Retinal pigment epithelial cell (primary cell): Measurements from ENCODE around the gene P2RX5.

Experiments
- DNase-seq: peaks from one replicate; pipeline ENCODE4 v3.0.0-alpha.2; 2010; ENCODE audit warnings: low read depth
- H3K4me3 ChIP-seq: 2 replicates; pipeline ENCODE4 v1.5.1; 2011; ENCODE audit warnings: mild to moderate bottlenecking, low read length, control low read depth, moderate library complexity
- TF ChIP-seq, protein P1 (sequence below): conservative IDR thresholded peaks from 2 replicates; pipeline ENCODE4 v1.5.1; 2011; ENCODE audit warnings: low read depth, low read length, control low read depth, inconsistent platforms

P2RX5 gene

DNA sequence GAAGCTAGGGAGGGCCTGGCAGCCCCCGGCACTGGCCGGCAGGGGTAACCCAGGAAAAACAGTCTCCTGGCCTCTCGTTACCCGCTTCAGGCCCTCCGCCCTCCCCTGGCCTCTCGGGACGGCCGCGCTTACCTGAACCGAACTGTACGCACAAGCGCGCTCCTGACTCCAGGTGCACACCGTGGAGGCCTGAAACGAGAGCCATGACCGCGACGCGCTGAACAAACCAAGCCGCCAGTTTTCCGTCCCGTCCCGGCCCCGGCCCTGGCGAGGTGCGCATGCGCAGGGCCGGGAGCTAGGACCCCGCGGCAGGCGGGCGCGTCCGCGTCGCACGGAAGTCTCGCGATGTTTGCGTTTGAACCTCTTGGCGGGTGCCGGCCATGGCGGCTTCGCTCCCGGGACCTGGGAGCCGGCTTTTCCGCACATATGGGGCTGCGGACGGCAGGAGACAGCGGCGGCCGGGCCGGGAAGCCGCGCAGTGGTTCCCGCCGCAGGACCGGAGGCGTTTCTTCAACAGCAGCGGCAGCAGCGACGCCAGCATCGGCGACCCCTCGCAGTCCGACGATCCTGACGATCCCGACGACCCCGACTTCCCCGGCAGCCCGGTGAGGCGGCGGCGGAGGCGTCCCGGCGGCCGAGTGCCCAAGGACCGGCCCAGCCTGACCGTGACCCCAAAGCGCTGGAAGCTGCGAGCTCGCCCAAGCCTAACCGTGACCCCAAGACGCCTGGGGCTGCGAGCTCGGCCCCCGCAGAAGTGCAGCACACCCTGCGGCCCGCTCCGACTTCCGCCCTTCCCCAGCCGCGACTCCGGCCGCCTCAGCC lies 27.8 kb upstream of the P2RX5 start, which contains the start of gene HASPIN:
TSS of gene HASPIN (plus strand) at position 348 of the 822 bp plus-strand sequence. CDS start at position 381, 33 bp downstream.
- peak within 1 kb of the TSS; percentile 88 for H3K4me3 ChIP-seq

DNA sequence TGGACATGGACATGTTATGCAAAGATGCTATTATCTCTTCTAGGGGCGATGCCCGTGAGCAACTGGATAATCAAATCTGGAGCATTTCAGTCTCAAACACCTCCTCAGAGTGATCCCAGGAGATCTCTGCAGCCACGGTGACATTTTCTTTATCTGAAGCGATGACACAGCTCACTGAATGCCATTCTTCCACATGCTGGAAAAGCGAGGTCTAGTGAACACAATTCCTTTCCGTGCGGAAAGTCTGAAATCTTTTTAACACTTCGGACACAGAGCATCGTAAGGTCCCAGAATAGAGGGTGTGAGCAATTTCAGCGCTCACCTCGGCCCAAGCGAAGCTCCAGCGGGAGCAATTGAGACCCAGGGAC lies 27.2 kb upstream of the P2RX5 start:
- peak overlapping the region; percentile 88 for H3K4me3 ChIP-seq
- TF ChIP-seq, protein P1, sequence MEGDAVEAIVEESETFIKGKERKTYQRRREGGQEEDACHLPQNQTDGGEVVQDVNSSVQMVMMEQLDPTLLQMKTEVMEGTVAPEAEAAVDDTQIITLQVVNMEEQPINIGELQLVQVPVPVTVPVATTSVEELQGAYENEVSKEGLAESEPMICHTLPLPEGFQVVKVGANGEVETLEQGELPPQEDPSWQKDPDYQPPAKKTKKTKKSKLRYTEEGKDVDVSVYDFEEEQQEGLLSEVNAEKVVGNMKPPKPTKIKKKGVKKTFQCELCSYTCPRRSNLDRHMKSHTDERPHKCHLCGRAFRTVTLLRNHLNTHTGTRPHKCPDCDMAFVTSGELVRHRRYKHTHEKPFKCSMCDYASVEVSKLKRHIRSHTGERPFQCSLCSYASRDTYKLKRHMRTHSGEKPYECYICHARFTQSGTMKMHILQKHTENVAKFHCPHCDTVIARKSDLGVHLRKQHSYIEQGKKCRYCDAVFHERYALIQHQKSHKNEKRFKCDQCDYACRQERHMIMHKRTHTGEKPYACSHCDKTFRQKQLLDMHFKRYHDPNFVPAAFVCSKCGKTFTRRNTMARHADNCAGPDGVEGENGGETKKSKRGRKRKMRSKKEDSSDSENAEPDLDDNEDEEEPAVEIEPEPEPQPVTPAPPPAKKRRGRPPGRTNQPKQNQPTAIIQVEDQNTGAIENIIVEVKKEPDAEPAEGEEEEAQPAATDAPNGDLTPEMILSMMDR: no peak
- no peak for DNase-seq

More for the DNA sequence above, 27.8 kb upstream of the P2RX5 start, which contains the start of gene HASPIN:
- TF ChIP-seq, protein P1: peak; percentile 16
- peak; percentile 45 for DNase-seq

DNA sequence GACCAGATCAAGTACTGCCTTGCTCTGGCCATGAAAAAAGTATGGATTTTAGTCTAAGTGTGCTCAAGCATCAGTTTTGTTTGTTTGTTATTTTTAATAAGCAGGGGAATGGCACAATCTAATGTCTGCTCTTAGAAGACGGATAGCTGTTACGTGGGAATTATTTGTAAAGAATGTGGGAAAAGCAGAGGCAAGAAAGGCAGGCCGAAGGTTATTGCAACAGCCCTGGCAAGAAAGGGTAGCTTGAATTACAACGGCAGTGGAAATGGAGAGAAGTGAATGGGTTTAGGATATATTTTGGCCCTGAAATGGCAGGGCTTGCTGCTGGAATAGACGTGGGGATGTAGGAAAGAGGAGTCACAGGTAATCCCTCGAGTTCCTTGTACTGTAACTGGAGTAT lies 26.8 kb upstream of the P2RX5 start:
- H3K4me3 ChIP-seq: peak overlapping the region; percentile 88
- DNase-seq: no peak
- TF ChIP-seq, protein P1: no peak

DNA sequence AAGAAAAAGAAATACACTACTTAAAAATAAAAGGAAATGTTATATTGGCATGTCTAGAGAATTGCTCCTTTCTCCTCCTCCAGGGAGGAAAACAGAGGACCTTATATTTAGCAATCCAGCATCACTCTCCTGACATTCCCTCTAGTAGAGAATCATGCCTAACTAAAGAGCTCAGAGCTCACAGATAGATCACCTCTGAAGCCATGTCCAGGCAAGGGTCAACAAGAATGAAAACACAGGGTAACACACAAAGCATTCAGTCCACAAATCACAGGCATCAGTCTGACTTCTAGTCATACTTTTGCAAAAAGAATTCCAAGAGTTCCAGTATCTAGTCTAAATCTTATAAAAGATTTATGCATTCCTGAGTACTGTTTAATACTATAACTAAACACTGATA lies 23.3 kb upstream of the P2RX5 start:
- DNase-seq: no peak
- H3K4me3 ChIP-seq: no peak overlapping the region
- TF ChIP-seq, protein P1: no peak

DNA sequence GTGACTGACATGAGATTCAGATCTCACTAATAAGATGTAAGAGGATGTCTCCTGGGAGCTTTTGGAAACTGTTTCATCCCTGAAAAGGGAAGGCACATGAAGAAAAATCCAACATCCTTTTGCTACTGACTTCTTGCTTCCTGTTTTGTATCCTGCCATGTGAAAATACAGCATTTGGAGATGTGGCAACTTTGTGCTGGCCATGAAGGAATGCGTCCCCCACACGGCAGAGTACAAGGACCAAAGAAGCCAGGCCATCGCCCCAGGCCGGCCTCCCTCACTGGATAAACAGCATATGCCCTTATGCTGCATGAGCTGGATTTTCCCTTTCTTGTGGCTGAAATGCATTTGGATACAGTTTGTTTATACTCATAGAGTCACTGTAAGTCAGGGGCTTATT lies 22.2 kb upstream of the P2RX5 start:
- TF ChIP-seq, protein P1: no peak
- no peak overlapping the region for H3K4me3 ChIP-seq
- DNase-seq: no peak

DNA sequence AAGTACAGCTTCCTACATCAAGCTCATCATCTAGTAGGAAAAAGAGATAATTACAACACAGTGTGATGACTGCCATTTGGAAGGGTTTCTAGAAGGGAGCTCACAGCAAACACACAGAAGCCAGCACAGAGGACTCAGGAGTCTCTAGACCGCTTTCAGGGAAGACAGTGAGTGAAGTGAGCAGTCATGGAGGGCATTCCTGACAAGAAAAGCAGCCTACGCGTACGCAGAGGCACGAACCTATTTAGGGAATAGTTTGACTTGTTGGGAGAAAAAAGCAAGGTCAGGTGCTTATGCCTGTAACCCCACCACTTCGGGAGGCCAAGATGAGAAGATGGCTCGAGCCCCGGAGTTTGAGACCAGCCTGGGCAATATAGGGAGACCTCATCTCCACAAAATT lies 19.3 kb upstream of the P2RX5 start:
- no peak for DNase-seq
- TF ChIP-seq, protein P1: no peak

DNA sequence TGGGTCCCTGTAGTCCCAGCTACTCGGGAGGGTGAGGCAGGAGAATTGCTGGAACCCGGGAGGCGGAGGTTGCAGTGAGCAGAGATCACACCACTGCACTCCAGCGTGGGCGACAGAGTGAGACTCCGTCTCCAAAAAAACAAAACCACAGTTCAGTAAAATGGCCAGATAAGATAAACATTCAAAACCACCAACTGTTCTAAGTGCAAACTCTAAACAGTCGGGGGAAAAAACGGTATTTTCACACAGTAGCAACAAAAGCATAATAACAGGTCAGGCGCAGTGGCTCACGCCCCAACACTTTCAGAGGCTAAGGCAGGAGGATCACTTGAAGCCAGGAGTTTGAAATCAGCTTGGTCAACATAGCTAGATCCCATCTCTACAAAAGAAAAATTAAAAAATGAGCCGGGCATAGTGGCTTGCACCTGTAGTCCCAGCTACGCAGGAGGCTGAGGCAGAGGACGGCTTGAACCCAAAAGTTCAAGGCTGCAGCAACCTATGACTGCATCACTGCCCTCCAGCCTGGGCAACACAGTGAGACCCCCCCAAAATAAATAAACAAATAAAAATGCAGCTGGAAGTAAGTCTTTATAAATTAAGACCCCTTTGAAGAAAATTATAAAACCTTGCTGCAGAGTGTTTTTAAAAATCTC lies 17.0 kb upstream of the P2RX5 start:
- DNase-seq: no peak
- TF ChIP-seq, protein P1: no peak
- no peak overlapping the region for H3K4me3 ChIP-seq

More for the DNA sequence above, 19.3 kb upstream of the P2RX5 start:
- H3K4me3 ChIP-seq: no peak overlapping the region
